GM18505 (cell line): ENCODE results near the gene MUSTN1.

Experiments used
- ATAC-seq: cut with Tn5 transposase; IDR thresholded peaks from one replicate; pipeline ENCODE4 v1.9.1; 2021; ENCODE audit not compliant: unreplicated experiment
- POLR2A ChIP-seq: IDR thresholded peaks from 4 replicates; pipeline ENCODE4 v1.6.1; 2011; ENCODE audit warnings: borderline replicate concordance; ENCODE audit not compliant: insufficient read depth, insufficient read length; ENCODE audit errors: extremely low read depth

Gene MUSTN1

GRCh38 chr3:52846432-52846965, 11.7 kb upstream of the MUSTN1 start:
- TF ChIP-seq POLR2A = no peak
- ATAC-seq = no peak

DNA sequence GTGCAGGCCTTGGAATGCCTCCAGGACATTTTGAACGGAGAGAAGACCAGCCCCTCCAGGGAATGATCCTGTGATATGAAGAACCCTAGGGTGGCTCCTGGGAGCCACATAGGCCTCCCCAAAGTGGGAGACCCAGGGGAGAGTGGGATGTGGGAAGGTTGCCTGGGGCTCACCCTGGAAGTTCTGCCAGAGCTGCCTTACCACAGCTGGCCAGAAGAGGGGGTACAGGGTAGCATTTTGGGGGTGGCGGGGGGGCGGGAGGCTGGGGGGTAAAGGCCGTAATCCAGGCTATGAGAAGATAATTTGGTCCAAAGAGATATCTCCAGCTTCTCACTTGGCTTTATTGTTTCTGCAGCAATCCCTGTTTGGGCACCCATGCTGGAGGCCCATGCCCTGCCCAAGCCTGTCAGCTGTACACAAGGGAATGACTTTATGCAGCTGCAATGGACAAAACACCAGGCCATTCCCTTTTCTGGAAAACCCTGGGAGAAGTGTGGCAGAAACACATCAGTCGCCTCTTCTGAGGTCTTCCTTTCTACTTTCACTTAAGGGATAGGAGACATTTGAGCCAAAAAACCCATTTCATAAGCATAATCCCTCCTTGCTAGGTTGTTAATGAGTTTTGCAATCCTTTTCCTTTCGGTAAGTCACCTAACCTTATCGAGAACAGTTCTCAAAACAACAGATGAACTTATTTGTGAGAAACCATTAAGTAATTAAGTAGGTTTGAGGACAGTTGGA, 11.0 kb upstream of the MUSTN1 start:
- ATAC-seq = no peak
- TF ChIP-seq POLR2A = no peak

GRCh38 chr3:52845157-52845556, 10.3 kb upstream of the MUSTN1 start:
- TF ChIP-seq POLR2A = no peak
- ATAC-seq = no peak

DNA sequence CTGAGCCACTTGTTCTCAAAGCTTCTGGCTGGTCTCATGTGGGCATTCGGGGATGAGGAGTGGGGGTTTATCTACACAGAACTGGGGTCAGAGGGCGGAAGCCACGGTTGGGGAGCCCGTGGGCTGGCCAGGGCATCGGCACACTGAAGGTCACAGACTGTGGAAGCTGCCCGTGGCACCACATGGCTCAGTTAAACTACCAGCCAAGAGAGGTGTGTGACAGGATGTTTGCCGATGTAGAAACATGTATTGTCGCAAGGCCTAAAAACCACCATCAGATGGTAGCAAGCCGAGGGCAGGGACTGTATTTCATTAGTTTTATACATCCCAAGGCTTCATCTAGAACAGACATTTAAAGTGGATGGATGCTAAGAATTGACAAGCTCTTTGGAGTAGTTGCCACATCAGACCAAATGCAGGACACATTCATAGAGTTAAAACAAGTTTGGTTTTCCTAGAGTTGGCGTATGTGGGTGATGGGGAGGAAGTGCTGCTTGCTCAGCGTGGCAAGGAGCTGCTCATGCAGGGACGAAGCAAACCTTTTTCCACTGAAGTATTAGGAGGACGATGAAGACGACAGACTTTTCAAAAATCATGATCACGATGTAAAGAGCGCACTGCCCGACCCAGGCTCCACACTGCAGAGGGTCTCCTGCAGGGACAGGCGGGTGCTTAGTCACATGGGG, 9.6 kb upstream of the MUSTN1 start:
- TF ChIP-seq POLR2A = no peak
- ATAC-seq = no peak

DNA sequence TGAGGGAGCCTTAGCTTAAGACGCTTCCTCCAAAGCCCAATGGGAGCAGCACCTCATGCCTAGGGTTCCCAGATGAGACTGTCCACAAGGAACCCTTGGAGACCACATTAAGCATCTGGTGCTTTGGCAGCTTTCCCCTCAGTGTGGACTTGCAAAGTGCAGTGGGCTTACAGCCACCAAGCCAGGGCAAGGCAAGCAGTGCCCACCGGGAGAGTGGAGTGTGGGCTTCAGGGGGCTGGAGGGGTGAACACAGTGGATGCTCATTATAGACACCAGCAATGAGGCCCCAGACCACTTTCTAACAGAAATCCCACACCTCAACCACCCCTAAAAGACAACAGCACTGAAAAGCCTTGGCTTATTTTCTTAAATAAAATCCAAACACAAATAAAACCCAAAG, 9.1 kb upstream of the MUSTN1 start:
- no peak for TF ChIP-seq POLR2A
- no peak for ATAC-seq

- TF ChIP-seq POLR2A = no peak
- ATAC-seq = no peak
These were observed 8.5 kb upstream of the MUSTN1 start for GRCh38 chr3:52843108-52843865.

- no peak for ATAC-seq
- TF ChIP-seq POLR2A = no peak
These were observed 7.6 kb upstream of the MUSTN1 start for GRCh38 chr3:52842424-52842823.

- TF ChIP-seq POLR2A = no peak
- no peak for ATAC-seq
These were observed 7.1 kb upstream of the MUSTN1 start for GRCh38 chr3:52841981-52842340.

DNA sequence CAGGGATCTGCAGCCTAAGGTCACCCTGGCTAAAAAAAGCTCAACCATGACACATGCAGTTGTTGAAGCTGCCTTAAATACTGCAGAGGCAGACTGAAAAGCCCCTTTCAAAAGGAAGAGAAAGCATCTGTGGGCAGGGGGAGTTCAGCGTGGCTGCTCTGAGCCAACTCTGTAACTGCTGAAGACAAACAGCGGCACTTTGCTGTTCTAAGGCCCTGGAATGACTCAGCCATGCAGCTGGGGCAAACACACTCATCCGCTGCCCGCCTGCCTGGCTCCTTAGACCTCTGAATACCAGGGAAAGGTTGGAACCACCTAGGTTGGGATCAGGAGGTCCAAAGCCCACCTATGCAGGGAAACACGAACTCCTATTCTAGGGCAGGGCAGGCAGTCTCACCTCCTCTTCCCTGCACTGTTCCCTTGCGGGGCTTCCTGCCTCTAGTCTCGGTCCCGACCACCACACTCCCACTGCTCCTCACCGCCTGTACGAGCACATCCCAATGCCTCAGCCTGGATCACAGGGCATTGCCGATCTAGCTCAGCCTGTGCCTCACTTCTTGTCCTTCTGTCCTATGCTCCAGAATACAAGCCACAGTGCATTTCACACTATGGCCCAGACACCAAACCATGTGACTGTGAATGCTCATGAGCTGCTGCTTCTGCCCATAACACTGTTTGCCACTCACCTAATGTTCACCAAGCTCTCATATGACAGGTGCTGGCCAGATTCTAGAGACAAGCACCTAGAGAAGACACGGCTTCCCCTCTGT, 6.6 kb upstream of the MUSTN1 start:
- TF ChIP-seq POLR2A = no peak
- ATAC-seq = peak; percentile 42

DNA sequence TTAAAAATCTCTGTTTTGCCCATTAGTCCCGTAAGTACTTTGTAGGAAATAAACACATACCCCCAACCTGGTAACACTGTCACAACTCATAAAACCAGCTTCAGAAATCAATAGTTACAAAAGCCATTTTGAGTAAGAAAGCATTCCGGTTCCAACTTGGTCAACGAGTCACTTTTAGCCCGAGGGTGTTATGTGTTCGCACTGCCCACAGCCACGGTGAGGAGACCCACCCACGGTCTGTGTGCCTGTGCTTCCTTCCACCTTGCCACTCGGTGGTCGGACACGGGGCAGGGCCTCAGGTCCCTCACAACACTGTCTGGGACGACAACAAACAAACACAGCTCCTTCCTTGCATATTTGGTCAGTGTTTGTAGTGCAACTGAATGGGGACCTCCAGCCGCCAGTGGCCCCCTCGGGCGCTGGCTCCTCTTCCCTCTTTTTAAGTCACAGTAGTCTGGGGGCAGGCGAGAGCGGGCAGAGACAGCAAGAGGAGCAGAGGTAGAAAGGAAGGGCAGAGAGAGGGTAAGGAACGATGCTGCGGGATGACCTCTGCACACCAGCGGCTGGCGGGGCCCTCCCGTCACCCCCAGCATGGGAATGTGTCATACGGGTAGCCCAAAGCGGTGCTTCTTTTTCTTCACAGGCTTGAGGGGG, 5.2 kb upstream of the MUSTN1 start:
- no peak for ATAC-seq
- no peak for TF ChIP-seq POLR2A

- ATAC-seq = no peak
- TF ChIP-seq POLR2A = no peak
These were observed 4.4 kb upstream of the MUSTN1 start for GRCh38 chr3:52839268-52839575.

DNA sequence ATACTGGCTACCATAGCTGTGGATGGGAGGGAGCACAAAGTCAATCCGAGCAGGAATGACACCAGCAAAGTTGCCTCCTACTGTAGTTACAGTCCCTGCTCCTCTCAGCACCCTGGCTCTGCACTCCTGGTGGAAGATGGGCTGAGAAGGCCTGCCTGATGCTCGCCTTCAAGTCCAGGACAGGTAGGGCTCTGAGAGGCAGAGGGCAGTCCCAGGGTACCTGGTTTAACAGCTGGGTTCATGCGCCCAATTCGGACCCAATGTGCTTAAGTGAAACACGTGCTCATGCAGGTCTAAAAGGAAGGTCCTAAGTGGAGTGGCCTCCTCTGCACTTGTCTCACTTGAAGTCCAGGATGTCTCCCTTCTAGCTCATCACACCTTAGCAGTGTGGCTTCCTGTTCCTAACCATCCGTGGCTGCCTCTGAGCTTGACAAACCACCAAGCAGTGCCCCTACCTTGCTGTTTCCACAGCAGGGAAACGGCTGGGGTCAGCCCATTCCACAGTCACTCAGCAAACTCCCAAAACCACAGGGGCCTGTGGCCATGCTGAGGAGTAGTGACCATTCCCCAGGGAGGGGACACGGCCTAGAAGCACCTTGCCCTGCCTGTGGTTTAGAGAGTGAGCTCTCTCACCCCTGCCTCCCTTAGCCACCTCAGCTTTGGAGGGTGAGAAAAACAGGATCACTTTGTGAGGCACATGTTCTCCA, 3.9 kb upstream of the MUSTN1 start:
- no peak for ATAC-seq
- no peak for TF ChIP-seq POLR2A
